ENCODE measurements around the gene ABCA9. TPM values are rescaled to one million over a fixed set of nuclear protein-coding genes. Genes with fewer than 3 reads are reported as not detected.

The ABCA9 gene, protein sequence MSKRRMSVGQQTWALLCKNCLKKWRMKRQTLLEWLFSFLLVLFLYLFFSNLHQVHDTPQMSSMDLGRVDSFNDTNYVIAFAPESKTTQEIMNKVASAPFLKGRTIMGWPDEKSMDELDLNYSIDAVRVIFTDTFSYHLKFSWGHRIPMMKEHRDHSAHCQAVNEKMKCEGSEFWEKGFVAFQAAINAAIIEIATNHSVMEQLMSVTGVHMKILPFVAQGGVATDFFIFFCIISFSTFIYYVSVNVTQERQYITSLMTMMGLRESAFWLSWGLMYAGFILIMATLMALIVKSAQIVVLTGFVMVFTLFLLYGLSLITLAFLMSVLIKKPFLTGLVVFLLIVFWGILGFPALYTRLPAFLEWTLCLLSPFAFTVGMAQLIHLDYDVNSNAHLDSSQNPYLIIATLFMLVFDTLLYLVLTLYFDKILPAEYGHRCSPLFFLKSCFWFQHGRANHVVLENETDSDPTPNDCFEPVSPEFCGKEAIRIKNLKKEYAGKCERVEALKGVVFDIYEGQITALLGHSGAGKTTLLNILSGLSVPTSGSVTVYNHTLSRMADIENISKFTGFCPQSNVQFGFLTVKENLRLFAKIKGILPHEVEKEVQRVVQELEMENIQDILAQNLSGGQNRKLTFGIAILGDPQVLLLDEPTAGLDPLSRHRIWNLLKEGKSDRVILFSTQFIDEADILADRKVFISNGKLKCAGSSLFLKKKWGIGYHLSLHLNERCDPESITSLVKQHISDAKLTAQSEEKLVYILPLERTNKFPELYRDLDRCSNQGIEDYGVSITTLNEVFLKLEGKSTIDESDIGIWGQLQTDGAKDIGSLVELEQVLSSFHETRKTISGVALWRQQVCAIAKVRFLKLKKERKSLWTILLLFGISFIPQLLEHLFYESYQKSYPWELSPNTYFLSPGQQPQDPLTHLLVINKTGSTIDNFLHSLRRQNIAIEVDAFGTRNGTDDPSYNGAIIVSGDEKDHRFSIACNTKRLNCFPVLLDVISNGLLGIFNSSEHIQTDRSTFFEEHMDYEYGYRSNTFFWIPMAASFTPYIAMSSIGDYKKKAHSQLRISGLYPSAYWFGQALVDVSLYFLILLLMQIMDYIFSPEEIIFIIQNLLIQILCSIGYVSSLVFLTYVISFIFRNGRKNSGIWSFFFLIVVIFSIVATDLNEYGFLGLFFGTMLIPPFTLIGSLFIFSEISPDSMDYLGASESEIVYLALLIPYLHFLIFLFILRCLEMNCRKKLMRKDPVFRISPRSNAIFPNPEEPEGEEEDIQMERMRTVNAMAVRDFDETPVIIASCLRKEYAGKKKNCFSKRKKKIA (N-terminal part only)
- 0.34 and 0.76 TPM in 2 replicates for total RNA-seq

DNA sequence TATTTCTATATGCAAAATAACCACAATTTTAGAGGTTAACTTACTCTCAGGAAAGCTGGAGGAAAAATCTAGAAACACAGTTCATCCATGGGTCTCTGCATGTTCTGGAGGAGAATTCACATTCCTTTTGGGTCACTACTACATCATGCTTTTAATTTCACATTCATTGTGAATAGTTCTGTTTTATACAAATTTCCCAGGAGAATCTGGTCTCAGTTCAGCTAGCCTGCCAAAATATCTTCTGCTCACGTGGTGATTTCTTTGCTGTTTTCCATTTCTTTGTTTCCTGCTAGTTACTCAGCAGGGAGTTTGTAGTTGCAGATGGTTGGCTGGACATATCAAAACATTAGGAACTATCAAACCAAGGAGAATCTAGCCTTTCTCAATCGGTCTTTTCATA, at the start of gene ABCA9:
Gene ABCA9 (minus strand): TSS at position 106 of the 400 bp plus-strand sequence. CDS start 9,801 bp downstream, outside the sequence.

DNA sequence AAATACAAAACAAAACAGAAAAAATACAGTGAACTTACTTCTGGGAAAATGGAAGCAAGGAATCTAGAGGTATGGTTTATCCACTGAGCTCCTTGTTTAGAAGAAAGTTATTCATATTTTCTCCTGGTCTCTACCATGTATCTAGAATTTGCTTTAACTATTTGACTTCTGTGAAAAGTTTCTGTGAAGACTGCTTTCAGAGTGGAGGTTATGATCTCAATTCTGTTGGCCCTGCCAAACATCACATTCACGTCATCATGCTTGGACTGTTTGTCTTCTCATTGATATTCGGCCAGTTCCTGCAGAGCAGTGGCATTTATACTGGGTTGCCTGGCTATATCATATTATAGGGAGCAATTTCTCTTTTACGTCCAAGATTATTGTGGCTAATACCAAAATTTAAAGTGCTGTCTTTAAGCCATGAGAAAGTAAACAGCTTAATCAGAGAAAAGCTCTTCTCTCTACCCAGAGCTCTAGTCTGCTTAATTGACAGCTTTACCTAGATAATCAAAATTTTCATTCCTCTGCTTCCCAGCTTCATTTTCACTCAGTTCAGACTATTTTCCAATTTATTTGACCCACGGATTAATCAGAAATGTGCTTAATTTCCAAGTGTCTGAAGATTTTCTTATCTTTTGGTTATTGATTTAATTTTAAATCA, 105.4 kb downstream of the ABCA9 start, which contains the start of gene ABCA8:
Gene ABCA8 (minus strand): TSS at position 212 of the 661 bp plus-strand sequence. CDS start 13,358 bp downstream, outside the sequence.

Other genes with a start within 250 kb of the ABCA9 start
- gene ABCA8, start 105.5 kb downstream of the ABCA9 start, total RNA-seq = 0.26 and 0.43 TPM in 2 replicates
- gene ABCA6, start 81.0 kb upstream of the ABCA9 start, total RNA-seq = 2.0 and 17.1 TPM in 2 replicates
- 0.43 and 0.60 TPM in 2 replicates for gene ABCA10, start 167.9 kb upstream of the ABCA9 start, total RNA-seq

Measured in dermis lymphatic vessel endothelial cell (primary cell).